A549 (cell line): ENCODE data around the gene ITPKB.

Source experiments
- MAX ChIP-seq: IDR thresholded peaks from 2 replicates; pipeline ENCODE4 v1.6.1; 2012
- MAZ ChIP-seq: fragments of 150-350 bp; IDR thresholded peaks from 2 replicates; pipeline ENCODE4 v1.6.1; 2014; ENCODE audit warnings: antibody characterized with exemption, low read depth, low read length, borderline replicate concordance
- MYC ChIP-seq: IDR thresholded peaks from 2 replicates; pipeline ENCODE4 v1.6.1; 2012; ENCODE audit warnings: mild to moderate bottlenecking, inconsistent platforms, low read length, improper control_type of control experiment, borderline replicate concordance
- RAD21 ChIP-seq, 2 experiments: fragments of >200 bp in 1 of 2; sonication (Bioruptor Twin) in 1 of 2; formaldehyde crosslinking in 1 of 2; IDR thresholded peaks in 1 of 2; conservative IDR thresholded peaks in 1 of 2; 2 replicates in 1 of 2; 3 replicates in 1 of 2; pipeline ENCODE4 v1.6.1; 2012 to 2018; ENCODE audit warnings: inconsistent platforms in 1 of 2
- REST ChIP-seq: fragments of 200-600 bp; sonication (generic); IDR thresholded peaks from 2 replicates; pipeline ENCODE4 v1.6.1; 2016; ENCODE audit warnings: antibody characterized with exemption, mild to moderate bottlenecking, moderate library complexity
- RFX5 ChIP-seq: fragments of 450-650 bp; IDR thresholded peaks from 2 replicates; pipeline ENCODE4 v1.7.1; 2014; ENCODE audit warnings: antibody characterized with exemption, mild to moderate bottlenecking, moderate library complexity
- ZSCAN20 ChIP-seq: fragments of 250-450 bp; sonication (Bioruptor Pico); IDR thresholded peaks from 2 replicates; pipeline ENCODE4 v1.8.0; 2022; ENCODE audit warnings: mild to moderate bottlenecking, moderate library complexity
- TF ChIP-seq, protein P1 (sequence below): fragments of >200 bp; sonication (Bioruptor Twin); formaldehyde crosslinking; IDR thresholded peaks from 3 replicates; pipeline ENCODE4 v1.5.1; 2016

- TF ChIP-seq REST = no peak
- TF ChIP-seq RFX5 = no peak
- TF ChIP-seq MYC = no peak
- TF ChIP-seq MAZ = no peak
- TF ChIP-seq, protein P1, sequence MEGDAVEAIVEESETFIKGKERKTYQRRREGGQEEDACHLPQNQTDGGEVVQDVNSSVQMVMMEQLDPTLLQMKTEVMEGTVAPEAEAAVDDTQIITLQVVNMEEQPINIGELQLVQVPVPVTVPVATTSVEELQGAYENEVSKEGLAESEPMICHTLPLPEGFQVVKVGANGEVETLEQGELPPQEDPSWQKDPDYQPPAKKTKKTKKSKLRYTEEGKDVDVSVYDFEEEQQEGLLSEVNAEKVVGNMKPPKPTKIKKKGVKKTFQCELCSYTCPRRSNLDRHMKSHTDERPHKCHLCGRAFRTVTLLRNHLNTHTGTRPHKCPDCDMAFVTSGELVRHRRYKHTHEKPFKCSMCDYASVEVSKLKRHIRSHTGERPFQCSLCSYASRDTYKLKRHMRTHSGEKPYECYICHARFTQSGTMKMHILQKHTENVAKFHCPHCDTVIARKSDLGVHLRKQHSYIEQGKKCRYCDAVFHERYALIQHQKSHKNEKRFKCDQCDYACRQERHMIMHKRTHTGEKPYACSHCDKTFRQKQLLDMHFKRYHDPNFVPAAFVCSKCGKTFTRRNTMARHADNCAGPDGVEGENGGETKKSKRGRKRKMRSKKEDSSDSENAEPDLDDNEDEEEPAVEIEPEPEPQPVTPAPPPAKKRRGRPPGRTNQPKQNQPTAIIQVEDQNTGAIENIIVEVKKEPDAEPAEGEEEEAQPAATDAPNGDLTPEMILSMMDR = no peak
- TF ChIP-seq ZSCAN20 (CRISPR knock-in tag) = no peak
- no peak for TF ChIP-seq MAX
- no peak for TF ChIP-seq RAD21 (conservative IDR thresholded peaks at IDR 0.05 in 1 of 2, IDR thresholded peaks at IDR 0.05 in 1 of 2)
Observed at GRCh38 chr1:226762055-226762454, 23.0 kb upstream of the ITPKB start.
